TTC549 (cell line): ENCODE results near the gene LDLRAD3.

Source experiments
- FAIRE-seq: peaks from 2 replicates; lab custom pipeline; 2012; peaks lifted over from hg19 to GRCh38; lab: Jason Lieb, UNC

Gene LDLRAD3

DNA sequence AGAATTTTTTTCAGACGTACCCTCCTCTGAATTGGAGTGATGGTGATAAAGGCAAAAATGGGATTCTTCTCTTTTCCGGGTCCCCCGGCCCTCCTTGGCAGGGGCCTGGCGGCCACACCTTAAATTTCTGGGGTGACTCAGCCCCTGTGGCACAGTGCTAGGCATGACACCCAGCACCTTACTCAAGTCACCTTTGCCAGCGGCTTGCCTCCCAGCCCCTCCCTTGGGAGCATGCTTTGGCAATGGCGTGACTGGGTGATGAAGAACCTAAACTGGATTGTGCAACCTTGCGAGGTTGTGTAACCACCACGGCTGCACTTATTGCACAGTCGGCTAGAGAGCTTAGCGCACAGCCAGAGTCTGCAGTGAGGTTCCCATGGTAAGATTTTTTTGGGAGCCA lies 16.2 kb upstream of the LDLRAD3 start:
- no peak for FAIRE-seq

DNA sequence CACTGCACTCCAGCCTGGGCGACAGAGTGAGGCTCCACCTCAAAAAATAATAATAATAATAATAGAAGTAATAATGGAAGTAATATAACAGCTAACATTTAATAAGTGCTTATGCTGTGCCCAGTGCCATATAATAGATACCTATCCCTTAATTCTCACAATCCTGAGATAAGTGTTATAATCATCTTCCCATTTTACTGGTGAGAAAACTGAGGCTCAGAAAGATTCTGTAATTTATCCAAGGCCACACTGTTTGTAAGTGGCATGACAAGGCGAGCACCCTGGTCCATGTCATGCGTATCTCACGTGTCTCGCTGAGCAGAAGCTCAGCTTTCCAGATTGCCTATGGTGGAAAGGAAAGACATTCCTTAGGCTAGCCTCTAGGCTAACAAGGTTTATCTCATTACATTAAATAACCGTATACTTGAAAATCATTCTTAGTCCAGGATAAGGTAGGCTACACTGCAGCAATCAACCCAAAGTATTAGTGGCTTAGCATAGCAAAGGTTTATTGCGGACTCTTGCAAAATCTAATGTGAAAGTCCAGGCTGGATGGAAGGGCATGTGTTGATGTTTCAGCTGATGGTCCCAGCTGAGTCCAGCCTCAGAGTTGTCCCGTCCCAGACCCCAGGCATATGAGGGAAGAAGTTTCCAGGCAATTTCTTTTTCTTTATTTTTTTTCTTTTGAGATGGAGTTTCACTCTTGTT lies 15.0 kb upstream of the LDLRAD3 start:
- FAIRE-seq: no peak

- no peak for FAIRE-seq
Observed at GRCh38 chr11:35930466-35930865, 13.4 kb upstream of the LDLRAD3 start.

GRCh38 chr11:35932121-35932520 lies 11.7 kb upstream of the LDLRAD3 start:
- FAIRE-seq: no peak

GRCh38 chr11:35932681-35933319 lies 11.1 kb upstream of the LDLRAD3 start:
- FAIRE-seq: no peak

GRCh38 chr11:35933320-35933871 lies 10.5 kb upstream of the LDLRAD3 start:
- FAIRE-seq: no peak

GRCh38 chr11:35934271-35934670 lies 9.6 kb upstream of the LDLRAD3 start:
- no peak for FAIRE-seq

DNA sequence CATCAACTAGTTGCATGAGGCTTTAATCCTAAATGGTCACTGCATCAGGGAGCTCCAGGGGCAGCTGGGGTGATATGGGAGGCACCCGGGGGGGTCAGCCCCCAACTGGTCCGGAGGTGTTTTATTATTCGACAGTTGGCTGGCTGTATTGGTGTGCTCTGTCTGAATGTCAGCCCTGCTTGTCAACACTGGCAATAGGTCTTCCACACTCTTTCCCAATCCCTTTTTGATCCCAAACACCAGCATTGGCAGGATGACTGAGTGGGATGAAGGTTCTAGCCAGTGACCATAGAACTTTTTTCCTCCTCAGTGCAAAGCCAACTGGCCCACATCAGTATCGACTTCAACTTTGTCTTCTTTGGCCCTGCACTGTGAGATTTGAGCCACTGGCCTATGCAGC lies 8.9 kb upstream of the LDLRAD3 start:
- FAIRE-seq: no peak

- no peak for FAIRE-seq
Observed at GRCh38 chr11:35935390-35935789, 8.5 kb upstream of the LDLRAD3 start.

DNA sequence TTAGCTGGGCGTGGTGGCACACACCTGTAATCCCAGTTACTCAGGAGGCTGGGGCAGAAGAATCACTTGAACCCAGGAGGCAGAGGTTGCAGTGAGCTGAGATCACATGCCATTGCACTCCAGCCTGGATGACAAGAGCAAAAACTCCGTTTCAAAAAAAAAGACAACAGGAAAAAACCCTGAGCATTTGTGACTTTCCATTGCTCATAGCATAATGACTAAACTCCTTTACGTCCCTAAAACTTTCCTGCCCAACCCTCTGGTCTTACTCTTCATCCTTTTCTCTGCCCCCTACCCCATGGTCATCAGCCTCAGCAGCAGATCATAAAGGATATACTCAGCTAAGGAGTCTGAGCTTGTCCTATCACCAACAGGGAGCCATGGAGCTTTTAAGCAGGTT lies 6.8 kb upstream of the LDLRAD3 start:
- no peak for FAIRE-seq

- no peak for FAIRE-seq
Observed at GRCh38 chr11:35937700-35938099, 6.2 kb upstream of the LDLRAD3 start.

- no peak for FAIRE-seq
Observed at GRCh38 chr11:35938231-35938630, 5.6 kb upstream of the LDLRAD3 start.

DNA sequence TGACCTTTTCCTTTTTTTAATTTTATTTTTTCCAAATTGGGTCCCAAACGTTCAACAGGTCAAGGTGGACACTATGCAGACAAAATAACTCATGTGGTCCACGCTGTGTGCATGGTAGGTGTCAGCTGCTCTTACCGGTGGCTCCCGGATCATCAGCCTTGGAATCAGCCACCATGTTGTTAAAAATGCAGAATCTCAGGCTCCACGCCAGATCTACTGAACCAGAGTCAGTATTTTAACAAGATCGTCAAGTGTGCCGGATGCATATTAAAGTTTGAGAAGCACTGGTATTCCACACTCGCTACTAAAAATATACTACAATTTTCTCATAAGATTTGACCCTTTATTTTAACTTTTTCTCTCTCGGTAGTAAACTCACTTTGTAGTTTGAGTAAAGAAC lies 553 bp upstream of the LDLRAD3 start:
- FAIRE-seq: no peak

DNA sequence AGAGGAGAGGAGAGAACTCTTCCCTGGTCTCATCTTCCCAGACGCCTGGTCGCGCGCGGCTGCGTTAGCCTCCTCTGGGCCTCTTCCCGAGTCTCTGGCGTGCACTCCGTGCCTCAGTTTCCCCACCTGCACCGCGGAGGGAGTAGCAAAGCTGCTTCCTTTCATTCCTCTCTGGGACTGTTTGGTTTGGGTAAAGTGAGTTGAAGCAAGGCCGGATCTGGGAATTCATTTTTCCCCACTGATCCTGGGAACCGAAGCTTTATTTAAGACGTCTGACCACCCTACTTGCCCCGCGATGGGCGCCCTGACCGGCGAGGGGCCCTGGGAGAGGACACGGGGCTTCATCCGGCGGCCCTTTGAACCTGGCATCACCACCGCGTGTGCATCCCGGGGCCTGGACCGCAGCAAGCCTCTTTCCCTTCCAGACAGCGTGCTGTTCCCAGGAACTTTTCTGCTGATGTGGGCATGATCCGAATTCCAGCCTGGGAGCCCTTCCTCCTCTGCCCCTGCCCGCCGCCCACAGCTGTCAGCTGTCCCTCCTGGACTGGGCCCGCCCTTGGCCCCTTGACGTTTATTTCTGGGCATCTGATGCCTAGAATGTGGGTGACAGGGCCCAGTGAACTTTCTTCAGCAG lies 758 bp downstream of the LDLRAD3 start:
- FAIRE-seq: no peak

GRCh38 chr11:35945137-35945518 lies 1.3 kb downstream of the LDLRAD3 start:
- FAIRE-seq: no peak

- FAIRE-seq: no peak
Observed at GRCh38 chr11:35946766-35947165, 2.9 kb downstream of the LDLRAD3 start.

DNA sequence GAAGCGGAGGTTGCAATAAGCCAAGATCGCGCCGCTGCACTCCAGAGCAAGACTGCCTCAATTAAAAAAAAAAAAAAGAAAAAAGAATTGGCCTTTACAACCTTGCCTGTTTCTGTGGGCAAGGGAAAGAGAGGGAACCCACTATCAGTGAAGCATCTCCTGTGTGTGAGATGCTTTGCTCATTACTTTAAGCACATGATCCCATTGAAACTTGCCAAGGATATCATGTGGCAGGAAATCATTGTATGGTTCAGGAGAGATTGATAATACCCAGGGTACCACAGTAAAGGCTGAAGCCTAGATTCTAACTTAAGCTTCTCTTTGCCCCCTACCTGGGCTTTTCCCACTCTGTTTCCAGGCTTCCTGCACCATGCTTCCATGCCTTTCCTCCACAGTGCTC lies 3.6 kb downstream of the LDLRAD3 start:
- no peak for FAIRE-seq

DNA sequence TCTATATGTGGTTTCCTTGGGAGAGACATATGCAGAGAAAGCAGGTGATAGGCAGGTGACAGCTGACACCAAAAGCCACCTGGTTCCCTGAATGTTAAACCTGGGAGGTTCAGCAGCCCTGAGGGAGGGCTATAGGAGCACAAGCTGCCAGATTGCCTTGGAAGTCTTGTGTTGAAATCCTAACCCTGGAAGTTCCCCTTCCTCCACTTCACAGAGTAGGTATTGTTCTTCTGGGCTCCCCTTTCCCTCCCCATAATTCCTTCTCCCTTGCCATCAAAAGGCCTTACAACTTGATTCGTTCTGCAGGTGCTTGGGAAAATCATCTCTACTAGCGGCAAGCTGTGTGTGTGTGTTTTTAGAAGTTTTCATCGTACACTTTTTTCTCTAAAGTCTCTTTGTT lies 5.4 kb downstream of the LDLRAD3 start:
- FAIRE-seq: no peak

GRCh38 chr11:35950082-35950481 lies 6.2 kb downstream of the LDLRAD3 start:
- no peak for FAIRE-seq

- FAIRE-seq: no peak
Observed at GRCh38 chr11:35951680-35952079, 7.8 kb downstream of the LDLRAD3 start.

GRCh38 chr11:35953081-35953760 lies 9.4 kb downstream of the LDLRAD3 start:
- FAIRE-seq: no peak

GRCh38 chr11:35954205-35954604 lies 10.3 kb downstream of the LDLRAD3 start:
- no peak for FAIRE-seq

GRCh38 chr11:35955636-35956035 lies 11.8 kb downstream of the LDLRAD3 start:
- FAIRE-seq: no peak
